ENCODE measurements around the gene ARHGAP28. TPM values are rescaled to one million over a fixed set of nuclear protein-coding genes. Genes with fewer than 3 reads are reported as not detected.
"Not testable (repeated sequence)": the region's sequence is repeated elsewhere in the genome, so short reads cannot be mapped to it uniquely, and the experiment has no call there.

Gene ARHGAP28
- total and polyA plus RNA-seq, 2 experiments from 2014 or later, result 0.20 TPM; not detected in 1

DNA sequence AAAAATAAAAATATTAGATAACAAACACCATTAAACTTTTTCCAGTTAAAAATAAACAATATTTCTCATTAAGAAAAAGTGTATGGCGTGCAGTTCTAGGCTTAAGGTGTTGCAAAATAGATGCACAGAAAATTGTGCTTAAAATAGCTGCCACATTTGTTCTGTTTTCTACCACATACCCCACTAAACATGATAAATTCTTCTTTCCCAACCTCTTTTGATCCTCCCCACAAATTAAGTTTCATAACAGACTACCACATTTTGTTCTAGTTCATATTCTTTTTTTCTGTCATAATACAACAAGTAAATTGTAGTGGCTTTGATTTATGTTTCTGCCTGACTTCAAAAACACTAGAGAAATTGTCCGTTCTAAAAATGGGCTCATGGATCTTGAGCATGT is 64.5 kb downstream of the ARHGAP28 start:
- H3K9me3 ChIP-seq (ENCODE audit: low read depth), result no peaks in the 10 kb centered on the region
- WGBS, 2 experiments (ENCODE audit: low coverage in 1 of 2, low lambda C conversion rate in 2 of 2, missing lambda C conversion rate in 2 of 2), result 38% methylated on average over 2 of the region's 2 CpGs
- no peaks in the 10 kb centered on the region for H3K4me1 ChIP-seq (ENCODE audit: insufficient read depth)
- no peaks in the 10 kb centered on the region for H3K79me2 ChIP-seq (ENCODE audit: insufficient read depth)
- DNase-seq, result no peak
- H3K4me3 ChIP-seq, result no peak overlapping the region
- no peak overlapping the region for H3K27ac ChIP-seq
- in situ Hi-C loops (cut with MboI), result no loop called here
- H3K36me3 ChIP-seq (ENCODE audit: low read depth), result no peaks in the 10 kb centered on the region
- no peak overlapping the region for H3K9ac ChIP-seq
- H2AFZ ChIP-seq, result no peak overlapping the region
- H3K27me3 ChIP-seq (replicated peaks; ENCODE audit: insufficient read depth), result peaks cover 13% of the 10 kb centered on the region; the same call in 1 of the 2 replicates
- no peaks in the 10 kb centered on the region for H3K9me2 ChIP-seq (ENCODE audit: insufficient read depth)
- H4K20me1 ChIP-seq (ENCODE audit: insufficient read depth), result no peaks in the 10 kb centered on the region
- no peak for TF ChIP-seq EZH2phosphoT487 (IDR thresholded peaks at IDR 0.05; ENCODE audit: insufficient read depth, low read depth)
- no peak for TF ChIP-seq EZH2 (IDR thresholded peaks at IDR 0.05; ENCODE audit: insufficient read depth, poor library complexity, severe bottlenecking)
- H3K4me2 ChIP-seq (ENCODE audit: unreplicated experiment), result no peak overlapping the region
- no peaks in the 10 kb centered on the region for H3F3A ChIP-seq (ENCODE audit: insufficient read depth)

DNA sequence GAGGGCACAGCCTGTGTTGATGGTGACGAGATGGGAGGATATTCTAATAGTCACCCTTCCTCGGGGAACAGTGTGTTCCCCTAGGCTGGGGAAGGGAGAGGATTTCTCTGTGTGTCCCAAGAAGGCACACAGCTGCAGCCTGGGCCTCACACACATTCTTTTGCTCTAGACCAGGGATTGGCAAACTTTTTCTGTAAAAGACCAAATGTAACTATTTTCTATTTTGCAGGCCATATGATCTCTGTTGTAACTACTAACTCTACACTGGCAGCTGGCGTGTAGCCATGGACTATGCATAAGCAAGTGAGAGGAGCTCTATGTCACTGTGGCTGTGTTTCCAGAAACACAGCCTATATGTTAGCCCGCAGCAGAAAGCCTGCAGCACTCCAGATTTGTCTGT is 65.8 kb downstream of the ARHGAP28 start:
- DNase-seq, result peak; percentile 11

GRCh38 chr18:6796511-6796910 is 67.0 kb downstream of the ARHGAP28 start:
- Histone ChIP-seq H2AFZ (no peak overlapping the region), H3K9me3 (ENCODE audit: low read depth) (no peaks in the 10 kb centered on the region), H3F3A (ENCODE audit: insufficient read depth) (no peaks in the 10 kb centered on the region), H3K9ac (no peak overlapping the region), H3K79me2 (ENCODE audit: insufficient read depth) (no peaks in the 10 kb centered on the region), H3K27me3 (replicated peaks; ENCODE audit: insufficient read depth) (peaks cover 13% of the 10 kb centered on the region; the same call in 1 of the 2 replicates), H3K27ac (no peak overlapping the region), H3K4me2 (ENCODE audit: unreplicated experiment) (no peak overlapping the region), H3K4me3 (no peak overlapping the region), H3K4me1 (ENCODE audit: insufficient read depth) (no peaks in the 10 kb centered on the region), H3K36me3 (ENCODE audit: low read depth) (no peaks in the 10 kb centered on the region), H3K9me2 (ENCODE audit: insufficient read depth) (no peaks in the 10 kb centered on the region), H4K20me1 (ENCODE audit: insufficient read depth) (no peaks in the 10 kb centered on the region)
- TF ChIP-seq EZH2 (IDR thresholded peaks at IDR 0.05; ENCODE audit: insufficient read depth, poor library complexity, severe bottlenecking) (no peak), EZH2phosphoT487 (IDR thresholded peaks at IDR 0.05; ENCODE audit: insufficient read depth, low read depth) (no peak)
- no peak for DNase-seq
- in situ Hi-C loops (cut with MboI), result no loop called here
- 67 to 72% methylated on average over 3 of the region's 3 CpGs for WGBS, 2 experiments (ENCODE audit: low coverage in 1 of 2, low lambda C conversion rate in 2 of 2, missing lambda C conversion rate in 2 of 2)

More for the DNA sequence above, 65.8 kb downstream of the ARHGAP28 start:
- no peak overlapping the region for H2AFZ ChIP-seq
- no peak overlapping the region for H3K4me3 ChIP-seq
- H3K9me2 ChIP-seq (ENCODE audit: insufficient read depth), result no peaks in the 10 kb centered on the region
- no peak overlapping the region for H3K4me2 ChIP-seq (ENCODE audit: unreplicated experiment)
- no peaks in the 10 kb centered on the region for H3K36me3 ChIP-seq (ENCODE audit: low read depth)
- no peaks in the 10 kb centered on the region for H3K9me3 ChIP-seq (ENCODE audit: low read depth)
- H3K9ac ChIP-seq, result no peak overlapping the region
- H3K27me3 ChIP-seq (replicated peaks; ENCODE audit: insufficient read depth), result peaks cover 13% of the 10 kb centered on the region; the same call in 1 of the 2 replicates
- H3K79me2 ChIP-seq (ENCODE audit: insufficient read depth), result no peaks in the 10 kb centered on the region
- in situ Hi-C loops (cut with MboI), result no loop called here
- no peaks in the 10 kb centered on the region for H3F3A ChIP-seq (ENCODE audit: insufficient read depth)
- no peak for TF ChIP-seq EZH2phosphoT487 (IDR thresholded peaks at IDR 0.05; ENCODE audit: insufficient read depth, low read depth)
- no peak for TF ChIP-seq EZH2 (IDR thresholded peaks at IDR 0.05; ENCODE audit: insufficient read depth, poor library complexity, severe bottlenecking)
- H3K27ac ChIP-seq, result no peak overlapping the region
- WGBS, 2 experiments (ENCODE audit: low coverage in 1 of 2, low lambda C conversion rate in 2 of 2, missing lambda C conversion rate in 2 of 2), result 30 to 35% methylated on average over 4 of the region's 4 CpGs
- H4K20me1 ChIP-seq (ENCODE audit: insufficient read depth), result no peaks in the 10 kb centered on the region
- H3K4me1 ChIP-seq (ENCODE audit: insufficient read depth), result no peaks in the 10 kb centered on the region

GRCh38 chr18:6797171-6797570 is 67.7 kb downstream of the ARHGAP28 start:
- Histone ChIP-seq H3K4me2 (ENCODE audit: unreplicated experiment) (no peak overlapping the region), H3K9me3 (ENCODE audit: low read depth) (no peaks in the 10 kb centered on the region), H3K4me1 (ENCODE audit: insufficient read depth) (no peaks in the 10 kb centered on the region), H3K27me3 (replicated peaks; ENCODE audit: insufficient read depth) (peaks cover 13% of the 10 kb centered on the region; the same call in 1 of the 2 replicates), H3K79me2 (ENCODE audit: insufficient read depth) (no peaks in the 10 kb centered on the region), H2AFZ (no peak overlapping the region), H3K4me3 (no peak overlapping the region), H3K9me2 (ENCODE audit: insufficient read depth) (no peaks in the 10 kb centered on the region), H4K20me1 (ENCODE audit: insufficient read depth) (no peaks in the 10 kb centered on the region), H3F3A (ENCODE audit: insufficient read depth) (no peaks in the 10 kb centered on the region), H3K9ac (no peak overlapping the region), H3K27ac (no peak overlapping the region), H3K36me3 (ENCODE audit: low read depth) (no peaks in the 10 kb centered on the region)
- in situ Hi-C loops (cut with MboI), result no loop called here
- TF ChIP-seq EZH2 (IDR thresholded peaks at IDR 0.05; ENCODE audit: insufficient read depth, poor library complexity, severe bottlenecking) (no peak), EZH2phosphoT487 (IDR thresholded peaks at IDR 0.05; ENCODE audit: insufficient read depth, low read depth) (no peak)
- WGBS, 2 experiments (ENCODE audit: low coverage in 1 of 2, low lambda C conversion rate in 2 of 2, missing lambda C conversion rate in 2 of 2), result 16 to 28% methylated on average over 5 of the region's 5 CpGs
- no peak for DNase-seq

DNA sequence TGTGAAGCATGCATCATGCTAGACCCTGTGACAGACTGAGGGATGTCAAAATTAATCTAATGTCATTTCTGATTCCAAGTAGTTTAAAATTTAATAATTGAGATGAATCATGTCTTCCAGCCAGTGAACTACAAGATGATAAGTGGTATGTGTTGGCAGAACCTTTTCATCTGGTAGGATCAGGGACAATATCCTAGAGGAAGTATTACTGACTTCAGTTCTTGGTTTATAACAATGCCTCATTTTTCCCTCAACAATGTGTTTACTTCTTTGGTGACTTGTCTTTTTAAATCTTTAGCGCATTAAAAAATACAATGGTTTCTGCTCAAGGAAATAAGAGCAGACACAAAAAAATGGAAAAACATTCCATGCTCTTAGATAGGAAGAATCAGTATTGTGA is 69.4 kb downstream of the ARHGAP28 start:
- H3K4me2 ChIP-seq (ENCODE audit: unreplicated experiment), result no peak overlapping the region
- H4K20me1 ChIP-seq (ENCODE audit: insufficient read depth), result no peaks in the 10 kb centered on the region
- 83 to 86% methylated on average over 1 of the region's 1 CpG for WGBS, 2 experiments (ENCODE audit: low coverage in 1 of 2, low lambda C conversion rate in 2 of 2, missing lambda C conversion rate in 2 of 2)
- no peaks in the 10 kb centered on the region for H3K4me1 ChIP-seq (ENCODE audit: insufficient read depth)
- in situ Hi-C loops (cut with MboI), result no loop called here
- no peak overlapping the region for H3K9ac ChIP-seq
- DNase-seq, result no peak
- H2AFZ ChIP-seq, result no peak overlapping the region
- no peak overlapping the region for H3K27ac ChIP-seq
- H3K27me3 ChIP-seq (replicated peaks; ENCODE audit: insufficient read depth), result no peaks in the 10 kb centered on the region
- no peaks in the 10 kb centered on the region for H3K9me3 ChIP-seq (ENCODE audit: low read depth)
- no peaks in the 10 kb centered on the region for H3K9me2 ChIP-seq (ENCODE audit: insufficient read depth)
- TF ChIP-seq EZH2phosphoT487 (IDR thresholded peaks at IDR 0.05; ENCODE audit: insufficient read depth, low read depth), result no peak
- TF ChIP-seq EZH2 (IDR thresholded peaks at IDR 0.05; ENCODE audit: insufficient read depth, poor library complexity, severe bottlenecking), result no peak
- no peak overlapping the region for H3K4me3 ChIP-seq
- H3F3A ChIP-seq (ENCODE audit: insufficient read depth), result no peaks in the 10 kb centered on the region
- H3K79me2 ChIP-seq (ENCODE audit: insufficient read depth), result no peaks in the 10 kb centered on the region
- no peaks in the 10 kb centered on the region for H3K36me3 ChIP-seq (ENCODE audit: low read depth)

DNA sequence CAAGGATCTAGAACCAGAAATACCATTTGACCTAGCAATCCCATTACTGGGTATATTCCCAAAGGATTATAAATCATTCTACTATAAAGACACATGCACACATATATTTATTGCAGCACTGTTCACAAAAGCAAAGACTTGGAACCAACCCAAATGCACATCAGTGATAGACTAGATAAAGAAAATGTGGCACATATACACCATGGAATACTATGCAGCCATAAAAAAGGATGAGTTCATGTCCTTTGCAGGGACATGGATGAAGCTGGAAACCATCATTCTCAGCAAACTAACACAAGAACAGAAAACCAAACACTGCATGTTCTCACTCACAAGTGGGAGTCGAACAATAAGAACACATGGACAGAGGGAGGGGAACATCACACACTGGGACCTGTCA is 70.8 kb downstream of the ARHGAP28 start:
- H3K27ac ChIP-seq; in situ Hi-C loops (cut with MboI); H3K36me3 ChIP-seq (ENCODE audit: low read depth); H3K9me2 ChIP-seq (ENCODE audit: insufficient read depth); H3K4me2 ChIP-seq (ENCODE audit: unreplicated experiment); H3K9me3 ChIP-seq (ENCODE audit: low read depth); H4K20me1 ChIP-seq (ENCODE audit: insufficient read depth); H3K79me2 ChIP-seq (ENCODE audit: insufficient read depth); H3K9ac ChIP-seq; H2AFZ ChIP-seq; DNase-seq; H3K4me1 ChIP-seq (ENCODE audit: insufficient read depth); H3K4me3 ChIP-seq; H3K27me3 ChIP-seq (replicated peaks; ENCODE audit: insufficient read depth); H3F3A ChIP-seq (ENCODE audit: insufficient read depth): not testable (repeated sequence)
- 85 to 86% methylated on average over 1 of the region's 1 CpG for WGBS, 2 experiments (ENCODE audit: low coverage in 1 of 2, low lambda C conversion rate in 2 of 2, missing lambda C conversion rate in 2 of 2)

Measured in GM23248 (cell line).